HG03571 (cell line): ENCODE data around the gene CYP2E1.
A peak's percentile ranks its signal among the peaks of the same experiment; 100 is the strongest.
"Not testable (repeated sequence)": the region's sequence is repeated elsewhere in the genome, so short reads cannot be mapped to it uniquely, and the experiment has no call there.

Experiments
- ATAC-seq: cut with Tn5 transposase; IDR thresholded peaks from one replicate; pipeline ENCODE4 v1.9.1; 2021; ENCODE audit not compliant: unreplicated experiment

The CYP2E1 gene

DNA sequence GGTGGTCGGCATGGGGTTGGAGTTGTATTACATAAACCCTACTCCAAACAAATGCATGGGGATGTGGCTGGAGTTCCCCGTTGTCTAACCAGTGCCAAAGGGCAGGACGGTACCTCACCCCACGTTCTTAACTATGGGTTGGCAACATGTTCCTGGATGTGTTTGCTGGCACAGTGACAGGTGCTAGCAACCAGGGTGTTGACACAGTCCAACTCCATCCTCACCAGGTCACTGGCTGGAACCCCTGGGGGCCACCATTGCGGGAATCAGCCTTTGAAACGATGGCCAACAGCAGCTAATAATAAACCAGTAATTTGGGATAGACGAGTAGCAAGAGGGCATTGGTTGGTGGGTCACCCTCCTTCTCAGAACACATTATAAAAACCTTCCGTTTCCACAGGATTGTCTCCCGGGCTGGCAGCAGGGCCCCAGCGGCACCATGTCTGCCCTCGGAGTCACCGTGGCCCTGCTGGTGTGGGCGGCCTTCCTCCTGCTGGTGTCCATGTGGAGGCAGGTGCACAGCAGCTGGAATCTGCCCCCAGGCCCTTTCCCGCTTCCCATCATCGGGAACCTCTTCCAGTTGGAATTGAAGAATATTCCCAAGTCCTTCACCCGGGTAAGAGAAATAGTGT is at the start of gene CYP2E1:
Gene CYP2E1 (plus strand): TSS at position 407 of the 632 bp plus-strand sequence. CDS start 33 bp downstream, at position 440.
- ATAC-seq = no peak

DNA sequence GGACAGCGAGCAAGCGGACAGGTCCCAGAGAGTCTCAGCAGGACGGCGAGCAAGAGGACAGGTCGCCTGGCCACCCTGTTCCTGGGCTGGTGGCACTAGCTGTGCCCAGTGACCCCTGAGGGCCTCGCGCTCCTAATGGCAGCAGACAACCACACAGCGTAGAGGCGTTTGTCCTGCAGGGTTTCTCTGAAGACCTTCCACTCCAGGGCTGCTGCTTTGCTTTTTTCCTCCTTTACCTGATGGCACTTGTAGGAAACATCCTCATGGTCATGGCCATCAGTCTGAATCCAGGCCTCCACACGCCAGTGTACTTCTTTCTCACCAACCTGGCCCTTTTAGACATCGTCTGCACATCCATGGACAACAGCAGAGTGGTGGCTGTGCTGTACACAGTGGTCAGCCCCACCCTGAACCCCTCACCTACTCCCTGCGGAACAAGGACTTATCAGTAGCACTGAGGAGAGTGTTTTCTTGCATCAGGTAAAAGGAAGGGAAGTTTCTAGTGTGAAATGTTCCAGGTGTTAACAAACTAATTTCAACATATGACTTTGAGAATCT is 46.0 kb upstream of the CYP2E1 start:
- no peak for ATAC-seq

DNA sequence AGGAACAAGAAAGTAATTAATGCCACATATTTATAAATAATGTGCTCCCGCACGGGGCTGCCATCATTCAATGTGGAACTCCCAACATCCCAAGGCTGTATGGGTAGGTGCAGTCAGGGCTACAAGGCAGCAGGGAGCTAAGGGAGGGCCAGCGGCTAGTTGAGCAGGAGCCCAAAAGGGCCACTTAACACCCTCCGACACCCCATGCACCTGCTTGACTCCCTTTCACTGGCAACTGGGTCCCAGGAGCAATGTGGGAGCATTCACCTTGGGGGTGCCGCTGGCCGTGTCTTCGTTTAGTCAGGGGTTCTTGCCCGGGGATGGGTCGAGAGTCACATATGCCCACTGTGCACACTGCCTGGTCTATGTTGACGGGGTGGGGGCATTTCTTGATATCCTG is 45.5 kb upstream of the CYP2E1 start:
- no peak for ATAC-seq

DNA sequence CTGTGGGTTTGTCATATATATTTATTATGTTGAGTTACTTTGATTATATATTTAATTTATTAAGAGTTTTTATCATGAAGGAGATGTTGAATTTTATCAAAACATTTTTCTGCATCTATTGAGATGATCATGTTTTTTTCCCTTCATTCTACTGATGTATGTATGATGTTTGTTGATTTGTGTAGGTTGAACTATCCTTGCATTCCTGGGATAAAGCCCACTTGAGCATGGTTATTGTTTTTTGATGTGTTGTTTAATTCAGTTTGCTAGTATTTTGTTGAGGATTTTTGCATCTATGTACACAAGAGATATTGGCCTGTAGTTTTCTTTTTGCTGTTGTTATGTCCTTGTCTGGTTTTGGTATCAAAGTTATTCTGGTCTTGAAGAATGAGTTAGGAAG is 42.3 kb upstream of the CYP2E1 start:
- no peak for ATAC-seq

DNA sequence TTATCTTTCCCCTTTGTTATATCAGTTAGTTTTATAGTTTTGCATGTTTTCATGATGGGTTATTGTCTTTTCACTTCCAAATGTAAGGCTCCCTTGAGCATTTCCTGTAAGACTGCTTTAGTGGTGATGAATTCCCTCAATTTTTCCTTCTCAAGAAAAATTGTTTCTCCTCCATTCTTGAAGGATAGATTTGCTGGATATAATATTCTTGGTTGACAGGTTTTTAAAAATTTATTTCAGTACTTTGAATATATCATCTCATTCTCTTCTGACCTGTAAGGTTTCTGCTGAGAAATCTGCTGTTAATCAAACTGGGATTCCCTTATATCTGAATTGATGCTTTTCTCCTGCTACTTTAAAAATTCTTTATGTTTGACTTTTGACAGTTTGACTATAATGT is 40.1 kb upstream of the CYP2E1 start:
- ATAC-seq = no peak

DNA sequence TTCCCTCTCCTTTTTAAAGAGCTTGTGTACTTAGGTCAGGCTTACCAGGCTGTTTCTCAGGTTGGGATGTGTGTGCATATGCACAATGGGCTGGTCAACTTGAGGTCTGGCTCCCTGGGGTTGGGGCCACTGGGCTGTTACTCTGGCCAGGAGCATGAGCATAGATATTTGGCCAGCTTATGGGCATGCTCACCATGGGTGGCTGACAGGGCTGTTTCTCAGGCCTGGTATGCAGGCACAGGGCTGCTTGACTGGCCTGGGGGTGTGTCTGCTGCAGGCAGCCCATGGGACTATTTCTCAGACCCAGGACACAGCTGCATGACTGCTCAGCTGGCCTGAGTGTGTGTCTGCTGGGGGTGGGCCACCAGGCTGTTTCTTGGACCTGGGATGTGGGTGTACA is 38.8 kb upstream of the CYP2E1 start:
- ATAC-seq = no peak

DNA sequence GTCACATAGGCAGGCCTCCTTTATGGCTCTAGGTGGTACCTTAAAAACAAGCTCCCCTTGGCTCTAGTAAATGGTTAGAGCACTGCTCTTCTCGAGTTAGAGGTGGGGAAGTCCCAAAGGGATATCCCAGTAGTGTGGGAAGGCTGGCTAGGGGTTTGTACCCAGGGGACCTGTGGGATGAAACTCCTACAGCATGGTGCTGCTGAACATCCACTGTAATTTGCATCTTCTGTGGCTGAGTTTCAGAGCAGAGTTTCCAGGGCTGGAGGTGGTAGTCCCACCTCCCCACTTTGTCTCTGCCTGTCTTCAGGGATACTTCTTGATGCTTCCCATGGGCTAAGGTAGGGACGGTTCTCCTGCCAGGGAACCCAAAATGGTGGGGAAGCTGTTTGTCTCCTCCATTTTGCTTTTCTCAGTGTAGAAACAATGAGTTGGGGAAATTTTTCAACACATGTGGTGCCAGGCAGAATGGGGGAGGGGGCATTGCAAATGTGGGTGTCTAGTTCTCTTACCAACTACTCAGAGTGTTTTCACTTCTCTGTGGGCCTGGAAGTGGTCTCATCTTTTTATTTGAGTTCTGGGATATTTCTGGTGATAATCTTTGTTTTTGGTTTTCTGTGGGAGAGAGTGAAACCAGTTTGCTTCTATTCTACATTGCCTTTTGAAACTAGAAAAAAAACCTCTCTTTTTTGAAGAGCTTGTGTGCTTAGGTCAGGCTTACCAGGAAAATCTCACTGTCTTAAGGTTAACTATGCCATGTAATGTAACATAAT is 37.2 kb upstream of the CYP2E1 start:
- ATAC-seq = no peak

DNA sequence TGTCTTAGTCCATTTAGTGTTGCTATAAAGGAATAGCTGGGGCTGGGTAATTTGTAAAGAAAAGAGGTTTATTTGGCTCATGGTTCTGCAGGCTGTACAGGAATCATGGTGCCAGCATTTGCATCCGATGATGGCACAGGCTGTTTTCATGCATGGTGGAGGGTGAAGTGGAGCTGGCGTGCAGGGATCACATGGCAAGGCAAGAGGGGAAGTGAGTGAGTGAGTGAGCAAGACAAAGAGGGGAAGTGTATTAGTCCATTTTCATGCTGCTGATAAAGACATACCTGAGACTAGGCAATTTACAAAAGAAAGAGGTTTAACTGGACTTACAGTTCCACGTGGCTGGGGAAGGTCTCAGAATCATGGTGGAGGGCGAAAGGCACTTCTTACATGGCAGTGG is 33.6 kb upstream of the CYP2E1 start:
- ATAC-seq = not testable (repeated sequence)

DNA sequence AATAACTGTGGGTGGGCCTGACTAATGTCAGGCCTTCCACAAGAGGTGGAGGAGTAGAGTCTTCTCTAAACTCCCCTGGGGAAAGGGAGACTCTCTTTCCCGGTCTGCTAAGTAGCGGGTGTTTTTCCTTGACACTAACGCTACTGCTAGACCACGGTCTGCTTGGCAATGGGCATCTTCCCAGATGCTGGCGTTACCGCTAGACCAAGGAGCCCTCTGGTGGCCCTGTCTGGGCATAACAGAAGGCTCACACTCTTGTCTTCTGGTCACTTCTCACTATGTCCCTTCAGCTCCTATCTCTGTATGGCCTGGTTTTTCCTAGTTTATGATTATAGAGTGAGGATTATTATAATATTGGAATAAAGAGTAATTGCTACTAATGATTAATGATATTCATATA is 29.8 kb upstream of the CYP2E1 start:
- not testable (repeated sequence) for ATAC-seq

DNA sequence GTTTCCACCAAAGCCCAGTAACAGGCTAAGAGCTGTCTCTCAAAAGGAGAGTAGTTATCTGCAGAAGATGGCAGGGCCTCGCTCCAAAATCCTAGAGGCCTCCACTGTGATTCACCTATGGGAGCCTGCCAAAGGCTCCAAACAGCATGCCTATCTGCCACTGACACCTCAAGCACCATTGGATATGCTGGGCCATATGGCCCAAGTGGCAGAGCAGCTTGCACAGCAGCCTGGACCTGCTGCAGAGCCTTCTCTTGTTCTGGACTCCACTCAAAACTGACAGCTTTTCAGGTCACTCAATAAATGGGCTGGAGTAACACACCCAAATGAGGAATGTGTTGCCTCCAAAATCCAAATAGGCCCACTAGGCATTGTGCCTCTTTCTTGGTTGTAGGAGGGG is 28.0 kb upstream of the CYP2E1 start:
- not testable (repeated sequence) for ATAC-seq

DNA sequence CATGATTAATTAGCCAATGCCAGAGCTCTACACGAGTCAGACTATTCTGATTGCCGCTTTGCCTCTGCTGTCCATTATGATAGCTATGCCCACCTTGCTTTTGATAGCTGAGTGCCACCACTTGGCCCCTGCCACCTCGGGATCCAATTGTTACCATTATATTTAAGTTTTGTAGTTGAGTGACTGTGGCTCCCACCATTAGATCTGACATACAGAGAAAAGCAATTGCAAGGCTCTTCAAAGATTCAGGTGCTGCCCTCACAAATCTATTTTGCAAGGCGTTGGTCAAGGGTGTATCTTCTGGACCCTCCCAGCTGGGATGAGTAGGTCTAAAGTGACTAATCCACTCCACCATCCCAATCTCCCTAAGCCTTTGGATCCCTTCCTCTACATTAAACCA is 26.3 kb upstream of the CYP2E1 start:
- not testable (repeated sequence) for ATAC-seq

DNA sequence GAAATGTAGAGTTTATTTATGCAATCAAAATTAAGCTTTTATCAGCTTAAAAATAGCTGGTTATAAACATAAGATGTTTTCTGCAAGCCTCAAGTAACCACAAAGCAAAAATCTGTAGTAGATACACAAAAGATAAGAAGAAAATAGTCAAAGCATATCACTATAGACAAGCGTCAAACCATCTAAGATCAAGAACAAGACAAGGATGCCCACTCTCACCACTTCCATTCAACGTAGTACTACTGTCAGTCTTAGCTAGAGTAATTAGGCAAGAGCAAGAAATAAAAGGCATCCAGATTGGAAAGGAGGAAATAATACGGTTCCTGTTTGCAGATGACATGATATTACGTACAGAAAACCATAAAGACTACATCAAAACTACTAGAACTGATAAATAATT is 17.5 kb upstream of the CYP2E1 start:
- no peak for ATAC-seq

DNA sequence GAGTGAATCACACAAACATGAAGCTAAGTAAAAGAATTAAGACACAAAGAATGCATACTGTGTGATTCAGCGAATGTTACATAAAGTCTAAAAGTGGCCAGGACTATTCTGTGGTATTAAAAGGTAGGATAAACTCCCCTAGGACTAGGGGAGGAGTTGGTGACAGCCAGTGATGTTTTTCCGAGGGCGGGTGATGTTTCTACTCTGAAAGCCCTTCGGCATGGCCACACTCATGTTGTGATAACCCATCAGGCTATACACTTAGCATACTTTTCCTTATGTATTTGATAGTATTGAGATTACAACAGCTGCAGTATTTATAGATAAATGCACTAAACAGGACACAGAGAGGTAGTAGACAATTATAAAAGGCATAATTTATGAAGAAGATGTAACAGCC is 15.8 kb upstream of the CYP2E1 start:
- ATAC-seq = no peak

DNA sequence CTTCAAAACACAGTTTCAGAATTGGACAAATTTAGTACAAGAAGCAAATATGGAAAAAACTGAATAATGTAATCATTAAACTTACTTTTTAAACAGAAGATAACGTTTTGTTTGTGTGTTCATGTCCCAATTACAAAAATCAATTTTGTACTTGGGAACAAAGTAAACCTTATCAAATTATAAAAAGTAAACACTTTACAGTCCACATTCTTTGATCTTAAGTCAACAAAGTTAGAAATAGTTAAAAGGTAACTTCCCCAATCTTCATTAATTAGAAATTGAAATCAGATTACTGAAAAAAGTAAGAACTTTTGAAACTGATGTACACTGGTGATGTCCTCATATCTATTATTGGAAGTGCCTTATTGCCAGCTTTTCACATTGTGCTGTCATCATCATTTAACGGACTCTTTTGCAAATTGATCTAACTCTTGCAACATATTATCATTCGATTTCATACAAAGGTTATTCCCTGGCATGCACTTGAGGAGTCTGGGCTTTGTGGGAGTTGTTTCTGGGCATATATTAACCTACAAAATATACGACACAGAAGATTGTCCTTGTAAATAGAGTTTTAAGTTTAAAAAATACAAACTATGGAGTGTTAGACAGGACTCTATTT is 15.1 kb upstream of the CYP2E1 start:
- ATAC-seq = no peak

DNA sequence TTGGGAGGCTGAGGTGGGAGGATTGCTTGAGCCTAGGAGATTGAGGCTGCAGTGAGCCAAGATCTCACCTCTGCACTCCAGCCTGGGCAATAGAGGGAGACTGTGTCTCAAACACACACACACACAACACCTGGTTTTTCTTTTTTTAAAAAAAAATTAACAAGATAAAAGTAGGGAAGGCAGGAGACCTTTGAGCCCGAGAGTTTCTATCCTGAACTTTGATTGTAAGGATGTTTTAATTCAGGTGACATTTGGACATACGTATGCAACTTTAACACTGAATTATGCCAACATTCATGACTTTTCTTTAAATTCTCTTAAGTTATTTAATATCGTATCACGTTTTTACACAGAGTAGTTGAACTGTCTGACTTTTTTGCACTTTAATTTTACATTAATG is 11.7 kb upstream of the CYP2E1 start:
- ATAC-seq = no peak

DNA sequence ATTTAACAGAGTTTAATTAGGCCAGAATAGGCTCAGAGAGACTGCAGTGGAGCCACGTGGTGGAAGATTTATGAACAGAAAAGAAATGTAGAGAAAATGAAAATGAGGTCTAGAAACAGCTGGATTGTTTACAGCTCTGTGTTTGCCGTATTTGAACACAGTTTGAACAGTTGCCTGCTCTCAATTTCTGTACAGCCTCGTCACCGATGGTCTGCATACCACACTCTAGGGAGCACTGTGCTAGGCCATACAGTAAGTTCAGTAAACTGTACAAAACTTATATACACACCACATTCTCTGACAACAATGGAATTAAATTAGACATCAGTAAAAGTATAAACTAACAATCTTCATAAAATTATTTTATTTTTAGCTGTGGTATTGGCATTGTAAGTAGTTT is 11.1 kb upstream of the CYP2E1 start:
- ATAC-seq = no peak

DNA sequence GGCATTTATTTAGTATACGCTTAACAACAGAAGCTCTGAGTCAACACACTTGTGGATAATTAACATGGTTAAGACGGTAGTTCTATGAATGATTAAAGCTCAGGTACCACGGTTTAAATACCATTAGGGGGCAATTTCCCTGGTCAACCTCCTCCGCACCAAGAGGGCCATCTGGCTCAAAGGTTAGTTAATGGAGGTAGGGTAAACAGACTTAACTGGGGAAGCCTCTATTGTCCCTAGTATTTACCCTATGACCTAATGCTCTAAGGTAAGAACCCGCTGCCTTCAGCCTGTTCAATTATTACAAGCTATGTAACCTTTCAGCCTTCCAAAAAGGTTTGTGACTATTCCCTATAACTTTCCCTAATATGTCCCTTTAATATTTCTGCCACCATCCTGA is 8.6 kb upstream of the CYP2E1 start:
- not testable (repeated sequence) for ATAC-seq

DNA sequence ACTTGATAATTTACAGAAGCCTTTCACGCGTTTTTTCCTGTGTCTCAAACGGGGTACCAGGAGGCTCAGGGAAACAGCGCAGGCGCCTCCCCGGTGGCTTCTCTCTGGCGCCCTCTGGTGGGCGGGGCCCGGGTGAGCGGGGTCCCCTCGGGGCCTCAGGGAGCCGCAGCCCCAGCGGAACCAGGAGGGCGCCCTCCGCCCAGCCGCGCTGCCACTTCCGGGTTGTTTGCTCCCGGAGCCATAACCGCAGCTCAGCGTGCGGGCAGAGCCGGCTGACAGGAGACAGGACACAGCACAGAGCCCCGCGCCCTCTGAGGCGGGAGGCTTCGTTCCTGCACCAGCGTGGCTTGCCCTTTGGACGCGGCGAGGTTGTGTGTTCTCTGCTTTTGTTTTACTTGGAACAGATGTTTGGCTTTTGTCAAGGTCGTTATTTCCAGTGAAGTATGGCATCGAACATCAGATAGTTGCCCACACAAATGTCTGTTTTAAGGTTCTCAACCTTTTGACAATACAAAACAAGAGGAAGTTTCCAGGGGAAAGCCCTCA is 6.9 kb upstream of the CYP2E1 start:
- peak; percentile 92 for ATAC-seq

DNA sequence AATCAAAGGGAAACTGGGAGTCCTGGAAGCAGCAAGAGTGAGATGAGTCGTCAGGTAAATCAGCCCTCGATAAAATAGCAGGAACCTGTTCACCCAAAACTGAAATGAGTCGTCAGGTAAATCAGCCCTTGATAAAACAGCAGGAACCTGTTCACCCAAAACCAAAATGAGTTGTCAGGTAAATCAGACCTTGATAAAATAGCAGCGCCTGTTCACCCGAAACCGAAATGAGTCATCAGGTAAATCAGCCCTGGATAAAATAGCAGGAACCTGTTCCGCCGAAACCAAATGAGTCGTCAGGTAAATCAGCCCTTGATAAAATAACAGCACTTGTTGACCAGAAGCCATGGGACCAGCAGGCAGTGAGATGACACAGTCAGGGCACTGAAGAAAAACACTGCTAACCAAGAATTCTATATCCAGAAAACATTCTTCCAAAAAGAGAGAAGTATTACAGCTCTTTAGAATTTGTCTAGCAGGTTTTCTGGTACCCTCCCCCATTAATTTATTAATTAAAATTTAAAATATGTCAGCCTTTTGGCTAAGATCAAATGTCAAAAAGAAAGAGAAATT is 3.4 kb upstream of the CYP2E1 start:
- no peak for ATAC-seq

DNA sequence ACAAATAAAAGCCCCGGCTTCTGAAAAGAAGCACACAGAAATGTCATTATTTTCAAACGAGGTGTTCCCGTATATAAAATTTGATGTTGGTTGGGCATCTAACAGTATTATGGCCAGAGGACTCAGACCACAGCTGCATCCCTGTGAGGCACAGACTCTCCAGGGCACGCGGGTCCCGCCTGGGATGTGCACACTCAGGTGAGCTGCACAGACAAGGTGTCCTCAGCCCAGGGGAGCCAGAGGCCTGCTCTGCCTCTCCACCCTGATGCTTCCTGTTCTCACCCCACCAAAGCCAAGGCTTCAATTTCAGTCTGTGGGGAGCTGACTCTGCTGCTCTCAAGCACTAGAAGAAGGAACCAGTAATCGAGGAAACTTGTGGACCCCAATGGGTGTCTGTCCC is 1.7 kb upstream of the CYP2E1 start:
- ATAC-seq = no peak

DNA sequence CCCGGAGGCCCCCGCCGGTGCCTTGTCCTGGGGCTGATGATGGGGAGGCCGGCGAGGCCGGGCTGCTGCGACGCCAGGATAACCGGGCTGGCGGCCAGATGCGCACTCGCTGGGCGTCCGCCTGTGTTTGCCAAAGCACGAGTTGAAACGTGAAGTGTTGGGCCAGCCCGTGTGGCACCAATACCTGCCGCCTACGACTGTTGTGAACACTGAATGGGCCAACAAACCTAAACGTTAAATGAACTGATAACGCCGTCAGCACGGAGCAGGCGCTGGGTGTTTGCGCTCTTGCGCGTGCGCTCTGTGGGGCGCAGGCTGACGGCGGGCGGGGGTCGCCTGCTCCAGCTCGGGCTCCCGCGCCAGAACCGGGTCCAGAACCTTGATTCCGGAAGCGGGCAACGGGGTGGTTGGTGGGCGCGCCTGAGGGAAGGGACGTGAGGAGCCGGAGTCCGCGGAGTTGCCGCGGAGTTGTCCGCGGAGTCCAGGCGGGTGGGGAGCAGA is 658 bp downstream of the CYP2E1 start:
- no peak for ATAC-seq
